Activated CD4-positive, alpha-beta T cell treated with anti-CD3 and anti-CD28 coated beads for 24 hours (primary cell): ENCODE results near the gene SLC16A4.
A peak's percentile ranks its signal among the peaks of the same experiment; 100 is the strongest.

Source experiments
- DNase-seq, 2 donors: peaks; one replicate each; pipeline ENCODE4 v3.0.0-alpha.2; 2020; ENCODE audit warnings: low read depth in 2 of 2

SLC16A4 gene

GRCh38 chr1:110356379-110356778 is 34.4 kb downstream of the SLC16A4 start:
- no peak for DNase-seq

GRCh38 chr1:110355321-110355720 is 35.5 kb downstream of the SLC16A4 start:
- no peak for DNase-seq

GRCh38 chr1:110350360-110350759 is 40.5 kb downstream of the SLC16A4 start:
- DNase-seq: no peak

GRCh38 chr1:110348771-110349170 is 42.1 kb downstream of the SLC16A4 start:
- DNase-seq: no peak

GRCh38 chr1:110348050-110348449 is 42.8 kb downstream of the SLC16A4 start:
- DNase-seq: no peak

- no peak for DNase-seq
Measured at GRCh38 chr1:110347182-110347893, 43.5 kb downstream of the SLC16A4 start.

GRCh38 chr1:110346690-110347089 is 44.1 kb downstream of the SLC16A4 start:
- no peak for DNase-seq

- no peak for DNase-seq
Measured at GRCh38 chr1:110345480-110345879, 45.3 kb downstream of the SLC16A4 start.

GRCh38 chr1:110344152-110344551 is 46.7 kb downstream of the SLC16A4 start:
- no peak for DNase-seq

GRCh38 chr1:110343249-110343648 is 47.6 kb downstream of the SLC16A4 start:
- no peak for DNase-seq

GRCh38 chr1:110341872-110342331 is 48.9 kb downstream of the SLC16A4 start:
- DNase-seq: no peak

- no peak for DNase-seq
Measured at GRCh38 chr1:110341146-110341871, 49.5 kb downstream of the SLC16A4 start.

- DNase-seq: no peak
Measured at GRCh38 chr1:110340207-110340468, 50.7 kb downstream of the SLC16A4 start.

GRCh38 chr1:110339407-110340206 is 51.2 kb downstream of the SLC16A4 start:
- DNase-seq: peak; percentile 22 to 25

- DNase-seq: peak; percentile 87 to 92
Measured at GRCh38 chr1:110338886-110339406, 51.9 kb downstream of the SLC16A4 start, which contains the start of gene RBM15. RBM15 (plus strand) TSS chr1:110339377; CDS start chr1:110339406, 29 bp downstream.

- peak; percentile 79 to 88 for DNase-seq
Measured at GRCh38 chr1:110338309-110338885, 52.4 kb downstream of the SLC16A4 start.

- DNase-seq: peak; percentile 17 to 30
Measured at GRCh38 chr1:110337704-110338308, 53.0 kb downstream of the SLC16A4 start.

- no peak for DNase-seq
Measured at GRCh38 chr1:110336300-110337039, 54.4 kb downstream of the SLC16A4 start.

GRCh38 chr1:110335265-110335664 is 55.6 kb downstream of the SLC16A4 start:
- no peak for DNase-seq

- DNase-seq: no peak
Measured at GRCh38 chr1:110328700-110329099, 62.1 kb downstream of the SLC16A4 start.

- no peak for DNase-seq
Measured at GRCh38 chr1:110328274-110328673, 62.6 kb downstream of the SLC16A4 start.
